HepG2 (cell line): ENCODE measurements around the gene MYO6. TPM values are rescaled to one million over a fixed set of nuclear protein-coding genes. Genes with fewer than 3 reads are reported as not detected.
A peak's percentile ranks its signal among the peaks of the same experiment; 100 is the strongest.

Source experiments
- ATAC-seq: fragments of 200-7000 bp; cut with Tn5 transposase; 3 replicates; pipeline ENCODE4 v1.9.1; 2020; ENCODE audit warnings: mild to moderate bottlenecking, moderate library complexity
- BruUV-seq: library from RNA; stranded (reverse); fragments of 400-500 nt; replicated peaks from 2 replicates; lab custom pipeline; 2021; lab: Mats Ljungman, UMichigan
- CTCF ChIA-PET: fragments of 300-600 bp; formaldehyde crosslinking; extraction: SDS; loops from one replicate; lab custom pipeline; 2021; ENCODE audit warnings: low total read pairs, inconsistent platforms, low intra/inter-chr PET ratio; lab: Yijun Ruan, JAX
- POLR2A ChIA-PET: fragments of 350-600 bp; sonication (Branson Sonifier 250); formaldehyde crosslinking; loops from one replicate; lab custom pipeline; 2020; ENCODE audit warnings: antibody characterized with exemption, inconsistent platforms; lab: Yijun Ruan, JAX
- DNase-seq: peaks from one replicate; pipeline ENCODE4 v3.0.0-alpha.2; 2015; ENCODE audit warnings: low spot score
- FAIRE-seq: peaks from 3 replicates; lab custom pipeline; 2011; peaks lifted over from hg19 to GRCh38; lab: Jason Lieb, UNC
- H2AFZ ChIP-seq: one replicate; pipeline ENCODE4 v1.6.1; 2011; ENCODE audit warnings: low read length, inconsistent platforms
- H3K27ac ChIP-seq: fragments of 300-600 bp; 3 replicates; pipeline ENCODE4 v1.8.0; 2011; ENCODE audit warnings: mixed run types, mild to moderate bottlenecking, mixed read lengths, low read length, inconsistent platforms; ENCODE audit not compliant: insufficient read depth; ENCODE audit errors: extremely low read length
- H3K27me3 ChIP-seq, 2 experiments: fragments of 200-600 bp in 1 of 2; 2 replicates in 1 of 2; 3 replicates in 1 of 2; pipeline versions ENCODE4 v1.6.0 to v1.8.0; 2011; ENCODE audit warnings: low read length in 2 of 2, mild to moderate bottlenecking in 2 of 2, moderate library complexity in 2 of 2, inconsistent platforms in 1 of 2; ENCODE audit not compliant: insufficient read depth in 2 of 2, control insufficient read depth in 1 of 2
- H3K36me3 ChIP-seq, 2 experiments: fragments of 200-600 bp in 1 of 2; replicated peaks in 1 of 2; 2 replicates in 1 of 2; 3 replicates in 1 of 2; pipeline versions ENCODE4 v1.5.1 to v1.8.0; 2011; ENCODE audit warnings: low read length in 2 of 2, inconsistent platforms in 1 of 2; ENCODE audit not compliant: insufficient read depth in 2 of 2, control insufficient read depth in 1 of 2
- H3K4me1 ChIP-seq: 2 replicates; pipeline ENCODE4 v1.5.1; 2012; ENCODE audit warnings: low read length, inconsistent platforms; ENCODE audit not compliant: insufficient read depth
- H3K4me2 ChIP-seq: 2 replicates; pipeline ENCODE4 v1.6.0; 2011; ENCODE audit warnings: low read depth, low read length, inconsistent platforms
- H3K4me3 ChIP-seq, 3 experiments: fragments of 200-600 bp in 1 of 3; sonication (generic), shearing (Covaris generic) in 1 of 3; replicated peaks in 1 of 3; 2 replicates each; pipeline ENCODE4 v1.5.1; 2011 to 2016; ENCODE audit warnings: low read length in 3 of 3, inconsistent platforms in 2 of 3, low read depth in 2 of 3, mild to moderate bottlenecking in 2 of 3, control low read depth in 1 of 3, mixed read lengths in 1 of 3; ENCODE audit not compliant: insufficient read depth in 1 of 3
- H3K79me2 ChIP-seq: one replicate; pipeline ENCODE4 v1.6.1; 2011; ENCODE audit warnings: low read length, inconsistent platforms; ENCODE audit not compliant: insufficient read depth
- H3K9ac ChIP-seq: 2 replicates; pipeline ENCODE4 v1.6.0; 2011; ENCODE audit warnings: mild to moderate bottlenecking, low read depth, low read length, inconsistent platforms; ENCODE audit not compliant: insufficient read depth
- H3K9me3 ChIP-seq: 2 replicates; pipeline ENCODE4 v1.5.1; 2012; ENCODE audit warnings: mild to moderate bottlenecking, low read length
- H4K20me1 ChIP-seq: 2 replicates; pipeline ENCODE4 v1.6.0; 2011; ENCODE audit warnings: inconsistent platforms, mild to moderate bottlenecking, low read length, moderate library complexity; ENCODE audit not compliant: insufficient read depth
- ARHGAP35 ChIP-seq: sonication (generic); formaldehyde crosslinking; IDR thresholded peaks from 2 replicates; pipeline ENCODE4 v1.9.0; 2022; ENCODE audit warnings: mild to moderate bottlenecking, inconsistent platforms, moderate library complexity, missing genetic modification reagents, borderline replicate concordance
- ATF3 ChIP-seq: sonication (generic); formaldehyde crosslinking; IDR thresholded peaks from 2 replicates; pipeline ENCODE4 v1.4.0; 2020; ENCODE audit warnings: missing genetic modification reagents
- FOXA1 ChIP-seq, 2 experiments: fragments of 450-650 bp in 1 of 2; sonication (generic) in 1 of 2; formaldehyde crosslinking in 1 of 2; IDR thresholded peaks; 2 replicates each; pipeline versions ENCODE4 v1.4.0 to v1.6.1; 2016 to 2020; ENCODE audit warnings: missing genetic modification reagents in 1 of 2
- FOXP4 ChIP-seq: sonication (generic); formaldehyde crosslinking; IDR thresholded peaks from 2 replicates; pipeline ENCODE4 v1.4.0; 2020; ENCODE audit warnings: missing genetic modification reagents
- HNRNPK ChIP-seq: fragments of 200-400 bp; formaldehyde crosslinking; IDR thresholded peaks from 2 replicates; pipeline ENCODE4 v1.6.1; 2018; ENCODE audit warnings: low read length, low read depth, moderate library complexity, mild to moderate bottlenecking; ENCODE audit not compliant: poor library complexity, severe bottlenecking
- KDM1A ChIP-seq: IDR thresholded peaks from 2 replicates; pipeline ENCODE4 v1.6.1; 2016; ENCODE audit warnings: missing compliant biosample characterization
- KLF6 ChIP-seq: IDR thresholded peaks from 2 replicates; pipeline ENCODE4 v1.8.0; 2016; ENCODE audit warnings: missing biosample characterization, missing genetic modification reagents
- POLR2AphosphoS2 ChIP-seq: IDR thresholded peaks from 2 replicates; pipeline ENCODE4 v1.6.1; 2011; ENCODE audit warnings: low read depth, low read length, improper control_type of control experiment
- SRSF4 ChIP-seq: fragments of 200-400 bp; formaldehyde crosslinking; IDR thresholded peaks from one replicate; pipeline ENCODE4 v1.6.1; 2018; ENCODE audit warnings: mild to moderate bottlenecking, low read depth, low read length, moderate library complexity; ENCODE audit not compliant: poor library complexity, severe bottlenecking
- TIGD3 ChIP-seq: sonication (generic); formaldehyde crosslinking; IDR thresholded peaks from 2 replicates; pipeline ENCODE4 v1.5.1; 2020; ENCODE audit warnings: mild to moderate bottlenecking, missing genetic modification reagents, borderline replicate concordance
- YY1 ChIP-seq: IDR thresholded peaks from 2 replicates; pipeline ENCODE4 v1.6.1; 2011; ENCODE audit warnings: low read length, low read depth, moderate library complexity, mild to moderate bottlenecking; ENCODE audit not compliant: insufficient read depth, insufficient replicate concordance
- ZNF207 ChIP-seq: fragments of 450-650 bp; IDR thresholded peaks from 2 replicates; pipeline ENCODE4 v1.6.1; 2016; ENCODE audit warnings: antibody characterized with exemption, borderline replicate concordance
- ZNF383 ChIP-seq: sonication (generic); formaldehyde crosslinking; IDR thresholded peaks from 2 replicates; pipeline ENCODE4 v1.4.0; 2020; ENCODE audit warnings: missing genetic modification reagents, mild to moderate bottlenecking, borderline replicate concordance
- ZNF414 ChIP-seq: sonication (generic); formaldehyde crosslinking; IDR thresholded peaks from 2 replicates; pipeline ENCODE4 v1.5.0; 2020; ENCODE audit warnings: missing genetic modification reagents
- ZNF75D ChIP-seq: sonication (generic); formaldehyde crosslinking; IDR thresholded peaks from 2 replicates; pipeline ENCODE4 v1.8.1; 2023; ENCODE audit warnings: missing genetic modification reagents, mild to moderate bottlenecking, borderline replicate concordance
- WGBS: methylation state at CpG from one replicate; pipeline ENCODE4 v1.1.6; 2017; ENCODE audit warnings: low lambda C conversion rate; 5-methylcytosine and 5-hydroxymethylcytosine counted together
- in situ Hi-C: cut with HindIII; loops from 2 replicates; pipeline ENCODE4 v1.10.0; 2017; ENCODE audit warnings: low pct_unique_long_range_greater_than_20kb; ENCODE audit not compliant: extremely low pct_ligation_motif_present
- intact Hi-C: fragments of 100-400 bp; cut with micrococcal nuclease; formaldehyde crosslinking; loops from one replicate; pipeline ENCODE4 v1.10.0; 2022; ENCODE audit not compliant: unreplicated experiment
- polyA plus RNA-seq, 8 experiments: library from polyadenylated mRNA; depleted of rRNA in 3 of 8; stranded (reverse) in 7 of 8; unstranded in 1 of 8; fragments of >200 nt; fragmentation: Illumina TruSeq in 4 of 8; extraction: Trizol in 4 of 8; gene quantifications; 2 replicates each; pipeline versions ENCODE4 v1.2.1 to v1.2.3, GENCODE V29; 2011 to 2016; ENCODE audit warnings: low read depth in 4 of 8, missing spikeins in 1 of 8, mixed read lengths in 1 of 8; ENCODE audit not compliant: insufficient read depth in 1 of 8
- total RNA-seq, 5 experiments: library from RNA; depleted of rRNA; stranded (reverse); fragments of >200 nt; fragmentation: Illumina TruSeq; extraction: Trizol; gene quantifications; 2 replicates each; pipeline ENCODE4 v1.2.3, GENCODE V29; 2016; ENCODE audit warnings: low read depth in 1 of 5

MYO6 gene
- total and polyA plus RNA-seq, 2 of the 13 experiments (the other 11 are each of a cell fraction or from before 2014, with no cell fraction given), result 5.4 to 7.5 TPM

- TF ChIP-seq ZNF383 (CRISPR knock-in tag), result no peak
- TF ChIP-seq ZNF414, result no peak
- no peak for TF ChIP-seq SRSF4
- no peak for TF ChIP-seq FOXA1 (IDR thresholded peaks at IDR 0.05)
- TF ChIP-seq FOXA1 (CRISPR knock-in tag; IDR thresholded peaks at IDR 0.05), result no peak
- no peak for TF ChIP-seq ZNF207
- TF ChIP-seq HNRNPK, result no peak
Observed at GRCh38 chr6:75926293-75927168, 177.5 kb downstream of the MYO6 start (continued).

- no peaks in the 10 kb centered on the region for H3K36me3 ChIP-seq
- H3K9ac ChIP-seq, result no peak overlapping the region
- no peaks in the 10 kb centered on the region for H3K9me3 ChIP-seq
- no peak for DNase-seq
- no peaks in the 10 kb centered on the region for H3K79me2 ChIP-seq
- no peaks in the 10 kb centered on the region for H4K20me1 ChIP-seq
- no TSS peak for BruUV-seq
- peaks cover 0 to 3% of the 10 kb centered on the region in 2 experiments; a peak in 1 of 5 replicates for H3K27me3 ChIP-seq
- H3K4me3 ChIP-seq, result no peak overlapping the region
- H3K4me2 ChIP-seq, result no peak overlapping the region
- in situ Hi-C loops, result loop anchor here (5.0 to 25.0 kb wide), 2 partner anchors 931 to 1526 kb away; no protein-coding TSS in a partner anchor
- CTCF ChIA-PET, result interaction anchor here (2.2 kb wide), 1 partner anchor 1526 kb away, joined by 7 read pairs; no protein-coding TSS in a partner anchor
- 50% methylated on average over 11 of the region's 11 CpGs for WGBS
- POLR2A ChIA-PET, result no interaction called here
- no peak overlapping the region for H3K27ac ChIP-seq
- intact Hi-C loops, result loop anchor here (5.0 to 10.0 kb wide), 3 partner anchors 754 to 946 kb away; no protein-coding TSS in a partner anchor
- no peak for FAIRE-seq
- 0 out of 3 replicates have a peak, but pooled peaks have one; percentile 8 for ATAC-seq
- H2AFZ ChIP-seq, result no peak overlapping the region
- peaks cover 14% of the 10 kb centered on the region; the same call in 1 of the 2 replicates for H3K4me1 ChIP-seq
- TF ChIP-seq ZNF75D, result no peak
- TF ChIP-seq FOXP4 (CRISPR knock-in tag), result no peak
- no peak for TF ChIP-seq ATF3 (CRISPR knock-in tag)
- TF ChIP-seq YY1, result no peak
- TF ChIP-seq KDM1A, result no peak
- TF ChIP-seq KLF6 (CRISPR knock-in tag), result no peak
- TF ChIP-seq ARHGAP35 (CRISPR knock-in tag), result no peak
- no peak for TF ChIP-seq TIGD3
- no peak for TF ChIP-seq POLR2AphosphoS2
Observed at GRCh38 chr6:75931011-75931680, 182.1 kb downstream of the MYO6 start.
